ENCODE measurements around the gene EN1.

DNA sequence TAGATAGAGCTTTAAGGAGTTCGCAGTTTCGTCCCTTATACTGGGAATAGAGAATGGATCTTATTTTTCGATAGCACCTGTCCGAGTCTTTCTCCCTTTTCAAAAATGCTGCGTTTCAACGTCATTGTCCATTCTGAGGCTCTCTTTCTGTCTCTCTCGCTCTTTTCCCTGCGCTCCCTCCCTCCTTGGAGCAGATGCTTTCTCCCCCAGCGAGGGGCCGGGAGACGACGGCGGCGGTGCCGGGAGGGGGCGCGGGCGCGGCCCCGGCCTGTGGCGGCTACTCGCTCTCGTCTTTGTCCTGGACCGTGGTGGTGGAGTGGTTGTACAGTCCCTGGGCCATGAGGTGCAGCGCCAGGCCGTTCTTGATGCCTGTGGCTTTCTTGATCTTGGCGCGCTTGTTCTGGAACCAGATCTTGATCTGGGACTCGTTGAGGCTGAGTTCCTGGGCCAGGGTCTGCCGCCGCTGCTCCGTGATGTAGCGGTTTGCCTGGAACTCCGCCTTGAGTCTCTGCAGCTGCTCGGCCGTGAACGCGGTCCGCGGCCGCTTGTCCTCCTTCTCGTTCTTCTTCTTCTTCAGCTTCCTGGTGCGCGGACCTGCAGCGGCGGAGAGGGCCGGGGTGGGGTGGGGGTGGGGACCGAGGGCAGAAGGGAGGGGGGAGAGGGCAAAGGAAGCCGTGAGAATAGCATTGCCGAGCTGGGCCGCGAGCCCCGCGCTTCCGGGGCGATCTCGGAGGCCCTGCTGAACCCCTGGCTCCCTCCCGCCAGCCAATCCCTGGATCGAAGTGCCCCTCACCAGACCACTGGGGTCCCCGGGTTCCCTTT lies 4.6 kb downstream of the EN1 start:
- TF ChIP-seq, protein P1, sequence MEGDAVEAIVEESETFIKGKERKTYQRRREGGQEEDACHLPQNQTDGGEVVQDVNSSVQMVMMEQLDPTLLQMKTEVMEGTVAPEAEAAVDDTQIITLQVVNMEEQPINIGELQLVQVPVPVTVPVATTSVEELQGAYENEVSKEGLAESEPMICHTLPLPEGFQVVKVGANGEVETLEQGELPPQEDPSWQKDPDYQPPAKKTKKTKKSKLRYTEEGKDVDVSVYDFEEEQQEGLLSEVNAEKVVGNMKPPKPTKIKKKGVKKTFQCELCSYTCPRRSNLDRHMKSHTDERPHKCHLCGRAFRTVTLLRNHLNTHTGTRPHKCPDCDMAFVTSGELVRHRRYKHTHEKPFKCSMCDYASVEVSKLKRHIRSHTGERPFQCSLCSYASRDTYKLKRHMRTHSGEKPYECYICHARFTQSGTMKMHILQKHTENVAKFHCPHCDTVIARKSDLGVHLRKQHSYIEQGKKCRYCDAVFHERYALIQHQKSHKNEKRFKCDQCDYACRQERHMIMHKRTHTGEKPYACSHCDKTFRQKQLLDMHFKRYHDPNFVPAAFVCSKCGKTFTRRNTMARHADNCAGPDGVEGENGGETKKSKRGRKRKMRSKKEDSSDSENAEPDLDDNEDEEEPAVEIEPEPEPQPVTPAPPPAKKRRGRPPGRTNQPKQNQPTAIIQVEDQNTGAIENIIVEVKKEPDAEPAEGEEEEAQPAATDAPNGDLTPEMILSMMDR (conservative IDR thresholded peaks at IDR 0.05), result no peak
- no peak for TF ChIP-seq EZH2 (IDR thresholded peaks at IDR 0.05; ENCODE audit: low read depth)

All from PC-9 (cell line).